Choroid plexus epithelial cell (primary cell): Measurements from ENCODE around the gene THOC6.

Experiments
- DNase-seq: peaks from one replicate; pipeline ENCODE4 v3.0.0-alpha.2; 2010; ENCODE audit warnings: low read depth
- H3K4me3 ChIP-seq: 2 replicates; pipeline ENCODE4 v1.5.1; 2011; ENCODE audit warnings: low read depth, mild to moderate bottlenecking, control low read depth, low read length, moderate library complexity
- TF ChIP-seq, protein P1 (sequence below): conservative IDR thresholded peaks from 2 replicates; pipeline ENCODE4 v1.5.1; 2011; ENCODE audit warnings: low read depth, mild to moderate bottlenecking, control low read depth, inconsistent platforms, low read length, moderate library complexity

THOC6 gene

DNA sequence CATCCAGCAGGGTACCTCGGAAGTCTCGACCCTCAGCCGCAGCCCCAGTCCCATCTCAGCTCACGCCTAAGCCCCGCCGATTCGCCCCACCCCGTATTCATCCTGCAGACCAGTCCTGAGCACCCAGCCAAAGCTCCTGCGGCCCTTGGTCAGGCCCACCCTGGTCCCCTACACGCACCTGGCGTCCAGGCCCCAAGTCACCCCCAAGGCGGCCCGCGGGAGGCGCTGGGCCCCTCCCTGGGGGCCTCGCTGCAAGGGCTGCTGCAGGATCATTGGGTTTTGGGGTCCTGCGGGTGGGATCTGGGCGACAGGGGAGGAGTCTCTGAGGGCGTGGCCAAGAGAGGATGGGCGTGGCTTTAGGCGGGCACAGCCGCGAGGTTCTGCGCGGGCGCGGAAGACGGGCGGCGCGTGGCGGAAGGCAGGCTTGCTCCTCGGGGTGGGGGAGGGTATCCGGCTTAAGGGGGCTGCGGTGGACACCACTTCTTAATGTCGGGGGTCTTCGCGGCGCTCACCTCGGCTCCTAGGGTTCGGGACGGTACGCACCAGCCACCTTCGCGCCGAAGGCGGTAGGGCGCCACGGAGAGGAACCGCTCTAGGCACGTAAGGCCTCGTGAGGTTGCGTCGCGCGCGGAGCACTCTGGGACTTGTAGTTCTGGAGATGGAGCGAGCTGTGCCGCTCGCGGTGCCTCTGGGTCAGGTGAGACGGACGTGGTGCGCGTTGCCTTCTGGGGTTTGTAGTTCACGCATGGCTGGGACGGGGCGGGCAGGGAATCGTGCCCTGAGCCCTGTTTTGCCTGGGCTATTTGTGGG is at the start of gene THOC6, which contains the start of gene HCFC1R1:
Gene THOC6 (plus strand): TSS at position 367 of the 810 bp plus-strand sequence. CDS start 292 bp downstream, at position 659.
Gene HCFC1R1 (minus strand): TSS at position 274 of the 810 bp plus-strand sequence. CDS start 1 bp downstream, at position 273.
- TF ChIP-seq, protein P1, sequence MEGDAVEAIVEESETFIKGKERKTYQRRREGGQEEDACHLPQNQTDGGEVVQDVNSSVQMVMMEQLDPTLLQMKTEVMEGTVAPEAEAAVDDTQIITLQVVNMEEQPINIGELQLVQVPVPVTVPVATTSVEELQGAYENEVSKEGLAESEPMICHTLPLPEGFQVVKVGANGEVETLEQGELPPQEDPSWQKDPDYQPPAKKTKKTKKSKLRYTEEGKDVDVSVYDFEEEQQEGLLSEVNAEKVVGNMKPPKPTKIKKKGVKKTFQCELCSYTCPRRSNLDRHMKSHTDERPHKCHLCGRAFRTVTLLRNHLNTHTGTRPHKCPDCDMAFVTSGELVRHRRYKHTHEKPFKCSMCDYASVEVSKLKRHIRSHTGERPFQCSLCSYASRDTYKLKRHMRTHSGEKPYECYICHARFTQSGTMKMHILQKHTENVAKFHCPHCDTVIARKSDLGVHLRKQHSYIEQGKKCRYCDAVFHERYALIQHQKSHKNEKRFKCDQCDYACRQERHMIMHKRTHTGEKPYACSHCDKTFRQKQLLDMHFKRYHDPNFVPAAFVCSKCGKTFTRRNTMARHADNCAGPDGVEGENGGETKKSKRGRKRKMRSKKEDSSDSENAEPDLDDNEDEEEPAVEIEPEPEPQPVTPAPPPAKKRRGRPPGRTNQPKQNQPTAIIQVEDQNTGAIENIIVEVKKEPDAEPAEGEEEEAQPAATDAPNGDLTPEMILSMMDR = no peak
- peak within 1 kb of the TSS; percentile 87 for H3K4me3 ChIP-seq
- peak; percentile 99 for DNase-seq

DNA sequence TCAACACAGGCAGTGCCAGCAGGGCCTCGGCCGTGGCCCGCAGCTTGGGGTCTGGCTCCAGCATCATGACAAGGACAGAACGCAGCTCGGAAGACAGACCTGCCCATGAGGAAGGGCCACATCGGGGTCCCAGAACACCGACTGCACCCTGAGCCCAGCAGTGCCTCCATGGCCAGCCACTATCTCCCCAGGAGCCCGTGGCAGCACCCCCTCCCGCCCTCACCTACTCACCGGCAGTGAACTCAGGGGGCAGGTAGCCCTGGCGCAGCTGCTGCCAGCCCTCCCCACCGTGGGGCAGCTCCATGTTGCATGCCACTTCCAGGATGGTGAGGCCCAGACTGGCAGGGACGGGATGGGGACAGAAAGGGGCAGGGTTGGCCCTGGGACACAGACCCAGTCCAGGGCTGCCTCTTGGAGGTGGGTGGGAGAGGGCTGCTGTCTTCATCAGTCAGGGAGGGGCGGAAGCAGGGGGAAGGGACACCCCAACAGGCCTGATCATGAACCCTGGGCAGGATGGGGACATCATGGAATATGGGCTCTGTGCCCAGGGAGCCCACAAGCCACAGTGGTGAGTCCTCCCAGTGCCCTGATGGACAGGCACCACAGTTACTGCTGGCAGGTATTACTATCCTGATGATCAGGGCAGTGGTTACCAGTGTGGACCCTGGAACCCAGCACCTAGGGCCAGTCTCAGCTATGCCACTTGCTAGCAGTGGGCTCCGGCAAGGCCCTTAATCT is 49.3 kb upstream of the THOC6 start:
- DNase-seq = no peak
- no peak overlapping the region for H3K4me3 ChIP-seq
- TF ChIP-seq, protein P1 = no peak

DNA sequence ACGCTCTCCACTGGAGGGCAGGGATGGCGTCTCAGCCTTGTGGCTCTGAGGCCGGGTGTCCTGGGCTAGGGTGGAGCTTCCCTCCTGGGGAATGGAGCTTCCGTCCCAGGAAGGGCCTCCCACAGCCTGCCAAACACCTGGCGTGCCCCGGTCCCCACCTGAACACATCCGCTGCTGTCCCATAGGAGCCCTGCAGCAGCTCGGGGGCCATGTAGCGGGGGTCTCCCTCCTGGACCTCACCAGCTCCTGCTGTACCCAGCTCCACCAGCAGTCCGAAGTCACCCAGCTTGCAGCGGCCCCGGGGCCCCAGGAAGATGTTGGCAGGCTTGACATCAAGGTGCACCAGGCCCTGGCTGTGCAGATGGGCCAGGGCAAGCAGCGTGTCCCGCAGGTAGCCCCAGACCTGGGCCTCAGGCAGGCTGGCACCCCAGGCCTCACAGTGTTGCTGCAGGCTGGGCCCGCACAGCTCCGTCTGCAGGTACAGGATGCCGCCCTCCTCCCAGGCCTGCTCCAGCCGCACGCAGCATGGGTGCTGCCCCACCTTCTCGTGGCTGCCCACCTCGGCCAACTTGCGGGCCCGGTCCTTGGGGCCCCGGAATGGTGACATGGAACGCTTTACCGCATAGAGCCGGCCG is 48.6 kb upstream of the THOC6 start:
- TF ChIP-seq, protein P1 = no peak
- DNase-seq = no peak
- H3K4me3 ChIP-seq = no peak overlapping the region

DNA sequence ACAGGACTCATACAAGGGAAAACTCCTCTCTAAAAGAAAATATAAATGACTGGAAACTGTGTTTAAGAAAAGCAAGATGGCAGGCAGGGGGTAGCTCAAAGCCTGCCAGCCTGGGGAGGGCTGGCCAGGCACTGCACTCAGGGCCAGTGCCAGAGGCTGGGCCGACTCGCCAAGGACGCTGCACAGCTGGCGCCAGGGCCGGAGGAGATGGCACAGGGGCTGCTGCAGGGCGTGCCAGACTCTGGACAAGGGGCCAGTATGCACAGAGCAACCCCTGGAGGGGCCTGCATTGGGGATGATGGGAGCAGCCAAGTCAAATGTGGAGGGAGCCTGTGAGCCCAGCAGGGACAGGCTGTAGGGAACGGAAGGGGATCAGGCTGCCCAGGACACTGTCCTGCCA is 47.6 kb upstream of the THOC6 start:
- TF ChIP-seq, protein P1 = no peak
- no peak for DNase-seq
- H3K4me3 ChIP-seq = no peak overlapping the region

DNA sequence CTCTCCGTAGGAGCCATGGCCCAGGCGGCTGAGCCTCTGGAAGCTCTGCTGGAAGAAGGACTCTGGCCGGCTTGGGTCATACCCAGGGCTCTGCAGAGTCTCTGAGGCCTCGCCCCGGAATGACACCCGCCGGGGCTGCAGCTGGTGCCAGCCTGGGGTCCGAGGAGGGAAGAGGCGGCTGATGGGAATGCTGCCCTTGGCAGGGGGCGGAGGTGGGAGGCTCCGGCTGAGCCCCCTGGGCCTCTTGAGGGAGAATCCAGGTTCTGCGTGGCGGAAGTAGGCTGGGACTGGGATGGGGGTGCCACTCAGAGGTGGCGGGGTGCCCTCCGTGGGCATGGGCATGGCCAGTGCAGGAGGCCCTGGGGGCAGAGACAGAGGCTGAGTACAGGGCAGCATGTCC is 47.2 kb upstream of the THOC6 start:
- H3K4me3 ChIP-seq = no peak overlapping the region
- DNase-seq = no peak
- TF ChIP-seq, protein P1 = no peak

DNA sequence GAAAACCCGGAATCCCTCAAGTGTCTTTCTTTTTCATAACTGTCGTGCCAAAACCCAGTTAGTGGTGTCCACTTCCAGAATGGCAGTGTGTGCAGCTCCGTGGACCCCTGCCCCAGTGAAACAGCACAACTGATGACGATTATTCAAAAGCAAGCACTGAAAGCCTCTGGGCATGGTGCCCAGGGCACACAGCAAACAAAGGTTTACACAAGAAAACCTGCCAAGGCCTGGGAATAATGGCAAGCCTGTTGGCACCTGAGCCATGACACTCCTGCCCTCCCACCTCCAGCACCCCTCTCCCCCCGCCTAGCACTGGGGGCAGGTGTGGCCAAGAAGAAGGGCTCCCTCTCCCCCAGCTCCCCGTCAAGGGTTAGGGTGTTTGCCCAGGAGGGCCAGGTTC is 46.4 kb upstream of the THOC6 start:
- no peak overlapping the region for H3K4me3 ChIP-seq
- TF ChIP-seq, protein P1 = no peak
- no peak for DNase-seq
